Measurements from ENCODE around the gene OLR1. TPM values are rescaled to one million over a fixed set of nuclear protein-coding genes. Genes with fewer than 3 reads are reported as not detected.
"Not testable (repeated sequence)": the region's sequence is repeated elsewhere in the genome, so short reads cannot be mapped to it uniquely, and the experiment has no call there.

OLR1 gene
- total RNA-seq: 6.2 TPM
- long read RNA-seq, transcript OLR1-201 (6 exons, 2,462 nt): major isoform, 6 of 9 reads
- long read RNA-seq, partial matches to known transcripts: 0 of 9 reads
- long read RNA-seq, other reads (novel, unspliced or antisense): 3 of 9 reads

- no peak for DNase-seq (ENCODE audit: low spot score)
Measured at GRCh38 chr12:10171973-10172728, at the start of gene OLR1. Gene OLR1 (minus strand): TSS chr12:10172132. CDS start chr12:10172077, 55 bp downstream.

- DNase-seq (ENCODE audit: low spot score): no peak
Measured at GRCh38 chr12:10220398-10221077, 48.6 kb upstream of the OLR1 start.

DNA sequence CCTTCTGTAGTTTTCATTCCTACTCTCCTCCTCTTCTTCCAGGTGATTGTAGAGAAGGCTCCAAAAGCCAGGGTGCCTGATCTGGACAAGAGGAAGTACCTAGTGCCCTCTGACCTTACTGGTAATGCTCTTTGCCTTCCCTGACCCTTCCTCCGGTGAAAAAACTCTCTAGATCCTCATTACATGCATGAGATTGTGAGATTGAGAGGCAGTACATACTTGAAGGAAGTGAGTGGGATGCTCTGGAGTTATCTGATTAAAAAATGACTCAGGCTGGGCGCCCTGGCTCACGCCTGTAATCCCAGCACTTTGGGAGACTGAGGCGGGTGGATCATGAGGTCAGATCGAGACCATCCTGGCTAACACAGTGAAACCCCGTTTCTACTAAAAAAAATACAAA lies 46.1 kb upstream of the OLR1 start:
- no peak for DNase-seq (ENCODE audit: low spot score)

DNA sequence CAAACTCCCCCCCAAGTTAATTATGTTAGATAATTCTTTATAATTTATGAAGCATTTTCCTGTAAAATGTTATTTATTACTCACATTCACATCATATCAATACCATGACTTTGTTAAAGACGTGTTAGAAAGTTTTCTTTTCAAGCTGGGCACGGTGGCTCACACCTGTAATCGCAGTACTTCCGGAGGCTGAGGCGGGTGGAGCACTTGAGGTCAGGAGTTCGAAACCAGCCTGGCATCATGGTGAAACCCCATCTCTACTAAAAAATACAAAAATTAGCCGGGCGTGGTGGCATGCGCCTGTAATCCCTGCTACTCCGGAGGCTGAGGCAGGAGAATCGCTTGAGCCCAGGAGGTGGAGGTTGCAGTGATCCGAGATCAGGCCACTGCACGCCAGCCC lies 44.0 kb upstream of the OLR1 start:
- not testable (repeated sequence) for DNase-seq (ENCODE audit: low spot score)

GRCh38 chr12:10215436-10215835 lies 43.5 kb upstream of the OLR1 start:
- DNase-seq (ENCODE audit: low spot score): no peak

DNA sequence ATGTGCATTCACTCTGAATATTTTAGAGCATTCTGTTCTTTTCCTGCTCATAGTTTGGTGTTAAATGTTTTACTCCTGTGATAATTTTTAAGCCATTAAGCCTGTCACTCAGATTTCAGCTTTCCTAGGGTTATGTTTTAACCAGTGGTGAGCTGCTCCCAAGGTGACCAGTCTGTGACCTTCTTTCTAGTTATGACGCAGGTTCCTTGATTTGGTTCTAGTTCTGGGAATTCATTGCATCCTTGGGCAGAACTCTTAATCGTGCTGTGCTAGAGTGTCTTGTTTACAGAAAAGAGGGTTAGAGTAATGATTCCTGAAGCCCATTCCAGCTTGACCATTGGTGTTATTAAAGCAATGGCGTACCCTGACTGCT lies 42.9 kb upstream of the OLR1 start:
- DNase-seq (ENCODE audit: low spot score): no peak

DNA sequence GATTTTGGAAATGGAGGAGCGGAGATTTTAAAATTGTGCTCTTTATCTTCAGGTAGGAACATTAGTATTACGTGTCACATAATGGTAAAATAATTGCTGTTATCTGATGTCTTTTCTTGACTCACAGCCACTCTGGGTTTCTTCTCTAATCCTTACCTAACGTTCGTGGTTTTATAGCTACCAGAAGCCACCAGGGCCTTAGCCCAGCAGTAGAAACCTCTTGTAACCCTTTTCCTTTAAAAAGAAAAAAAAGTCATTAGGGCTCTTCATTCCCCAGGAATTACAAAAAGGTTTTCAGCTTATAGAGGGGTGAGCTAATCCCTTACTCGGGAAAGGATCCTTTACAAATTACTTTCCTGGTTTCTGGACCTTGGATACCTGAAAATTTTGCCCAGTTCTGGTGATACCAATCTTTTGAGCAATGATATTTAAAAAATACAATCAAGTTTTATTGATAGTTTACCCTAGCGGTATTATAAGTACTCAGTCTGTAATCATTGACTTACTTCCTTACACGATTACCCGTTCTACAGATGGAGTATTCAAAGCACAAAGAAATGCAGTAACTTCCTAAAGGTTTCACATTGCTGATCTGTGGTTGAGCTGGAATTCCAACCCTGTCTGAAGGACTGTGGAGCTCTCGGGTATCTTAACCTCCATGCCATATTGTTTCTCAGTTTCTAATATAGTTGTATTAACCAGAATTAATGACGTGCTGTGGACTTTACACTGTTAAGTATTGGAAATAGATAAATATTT lies 42.4 kb upstream of the OLR1 start:
- no peak for DNase-seq (ENCODE audit: low spot score)

DNA sequence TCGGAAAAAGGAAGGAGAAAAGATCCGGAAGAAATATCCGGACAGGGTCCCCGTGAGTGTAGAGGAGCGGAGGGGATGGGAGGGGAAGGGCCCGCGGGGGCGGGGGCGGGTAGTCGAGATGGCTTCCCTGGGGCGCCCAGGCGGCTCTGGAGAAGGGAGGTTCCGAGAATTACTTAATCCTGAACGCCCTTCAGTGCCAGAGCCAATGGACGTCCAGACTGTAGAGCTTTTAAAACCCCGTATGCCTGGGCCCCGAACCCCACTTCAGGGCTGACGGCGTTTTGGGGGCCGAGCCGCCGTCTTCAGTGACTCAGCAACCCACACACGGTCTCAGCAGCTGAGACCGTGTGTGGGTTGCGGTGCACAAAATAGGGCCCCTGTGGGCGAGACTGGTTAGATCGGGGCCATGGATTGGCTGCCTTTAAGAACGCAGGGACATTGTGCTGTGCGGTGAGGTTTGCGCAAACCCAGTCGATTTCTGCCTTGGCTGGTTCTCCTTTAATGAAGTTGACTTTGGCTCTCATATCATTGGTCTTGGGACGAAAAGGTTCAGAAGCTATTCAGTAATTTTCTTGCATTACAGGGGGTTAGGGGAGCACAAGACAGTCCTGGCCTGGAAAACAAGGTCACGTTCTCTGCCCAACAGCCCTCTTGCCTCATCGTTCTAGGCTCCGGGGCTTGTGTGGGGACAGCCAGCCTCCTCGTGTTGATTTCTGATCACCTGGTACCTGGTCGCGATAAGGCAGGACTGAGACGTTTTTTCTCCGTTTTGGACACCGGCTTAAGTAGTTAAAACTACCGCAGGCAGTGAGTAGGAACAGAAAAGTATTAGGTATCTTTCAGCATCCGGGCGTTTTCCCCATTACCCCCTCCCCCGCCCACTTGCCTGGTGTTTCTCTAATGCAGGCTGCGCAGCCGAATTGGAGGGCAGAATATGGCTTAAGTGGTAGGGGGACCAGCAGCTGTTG lies 41.5 kb upstream of the OLR1 start:
- peak; percentile 93 for DNase-seq (ENCODE audit: low spot score)

DNA sequence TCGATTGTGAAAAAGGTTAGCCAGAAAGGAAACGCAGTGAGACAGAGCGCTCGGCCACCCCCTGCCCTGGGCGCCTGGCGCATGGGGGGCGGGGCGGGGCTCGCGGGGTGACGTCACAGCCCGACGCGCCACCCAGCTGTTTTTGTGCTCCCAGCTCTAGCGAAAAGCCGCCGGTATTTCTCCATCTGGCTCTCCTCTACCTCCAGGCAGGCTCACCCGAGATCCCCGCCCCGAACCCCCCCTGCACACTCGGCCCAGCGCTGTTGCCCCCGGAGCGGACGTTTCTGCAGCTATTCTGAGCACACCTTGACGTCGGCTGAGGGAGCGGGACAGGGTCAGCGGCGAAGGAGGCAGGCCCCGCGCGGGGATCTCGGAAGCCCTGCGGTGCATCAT lies 40.8 kb upstream of the OLR1 start, which contains the start of gene GABARAPL1:
Gene GABARAPL1 (plus strand): TSS at position 139 of the 393 bp plus-strand sequence. CDS start 253 bp downstream, at position 392.
- peak; percentile 95 for DNase-seq (ENCODE audit: low spot score)

DNA sequence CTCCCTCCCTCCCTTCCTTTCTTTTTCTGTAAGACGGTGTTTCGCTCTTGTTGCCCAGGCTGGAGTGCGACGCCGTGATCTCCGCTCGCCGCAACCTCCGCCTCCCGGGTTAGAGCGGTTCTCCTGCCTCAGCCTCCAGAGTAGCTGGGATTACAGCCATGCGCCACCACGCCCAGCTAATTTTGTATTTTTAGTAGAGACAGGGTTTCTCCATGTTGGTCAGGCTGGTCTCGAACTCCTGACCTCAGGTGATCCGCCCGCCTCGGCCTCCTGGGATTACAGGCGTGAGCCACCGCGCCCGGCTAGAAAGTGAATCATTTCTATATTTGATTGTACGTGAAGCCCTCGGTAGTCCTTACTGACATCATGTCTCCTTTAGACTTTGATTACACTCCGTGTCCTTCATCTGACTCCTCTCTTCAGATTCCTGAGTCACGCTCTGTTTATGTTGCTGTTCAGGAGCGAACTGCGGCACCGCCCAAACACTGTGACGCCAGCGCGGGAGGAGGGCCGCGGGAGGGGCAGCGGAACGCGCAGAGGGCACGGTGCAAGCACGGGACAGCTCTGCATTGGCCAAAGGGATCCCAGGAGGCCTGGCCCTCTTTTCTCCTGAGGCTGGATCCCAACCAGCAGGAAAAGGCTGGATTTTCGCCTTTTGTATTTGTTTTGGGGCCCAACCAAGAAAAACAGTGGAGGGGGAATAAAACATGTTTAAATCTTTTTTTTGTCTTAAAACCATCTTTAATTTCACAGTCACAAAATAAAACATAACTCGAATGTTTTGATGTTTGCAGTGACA lies 40.2 kb upstream of the OLR1 start:
- DNase-seq (ENCODE audit: low spot score): peak; percentile 100

GRCh38 chr12:10211101-10211939 lies 39.4 kb upstream of the OLR1 start:
- no peak for DNase-seq (ENCODE audit: low spot score)

GRCh38 chr12:10210225-10210624 lies 38.3 kb upstream of the OLR1 start:
- no peak for DNase-seq (ENCODE audit: low spot score)

DNA sequence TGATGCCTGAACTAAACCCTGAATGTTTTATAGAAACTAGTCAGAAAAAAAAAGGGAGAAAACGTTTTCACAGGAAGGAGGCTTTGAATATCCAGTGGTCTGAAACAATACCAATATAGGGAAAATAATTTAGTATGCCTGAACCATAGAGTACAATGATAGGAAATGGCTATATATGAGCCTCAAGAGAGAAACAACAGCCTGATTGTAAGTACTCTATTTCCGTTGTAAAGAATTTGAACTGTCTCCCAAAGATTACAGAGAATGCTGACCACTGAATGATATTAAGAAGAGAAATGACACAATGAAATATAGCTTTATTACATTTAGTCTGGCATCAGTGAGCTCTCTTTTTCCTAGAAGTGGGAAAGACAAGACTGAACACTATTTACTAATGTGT lies 35.2 kb upstream of the OLR1 start:
- no peak for DNase-seq (ENCODE audit: low spot score)

DNA sequence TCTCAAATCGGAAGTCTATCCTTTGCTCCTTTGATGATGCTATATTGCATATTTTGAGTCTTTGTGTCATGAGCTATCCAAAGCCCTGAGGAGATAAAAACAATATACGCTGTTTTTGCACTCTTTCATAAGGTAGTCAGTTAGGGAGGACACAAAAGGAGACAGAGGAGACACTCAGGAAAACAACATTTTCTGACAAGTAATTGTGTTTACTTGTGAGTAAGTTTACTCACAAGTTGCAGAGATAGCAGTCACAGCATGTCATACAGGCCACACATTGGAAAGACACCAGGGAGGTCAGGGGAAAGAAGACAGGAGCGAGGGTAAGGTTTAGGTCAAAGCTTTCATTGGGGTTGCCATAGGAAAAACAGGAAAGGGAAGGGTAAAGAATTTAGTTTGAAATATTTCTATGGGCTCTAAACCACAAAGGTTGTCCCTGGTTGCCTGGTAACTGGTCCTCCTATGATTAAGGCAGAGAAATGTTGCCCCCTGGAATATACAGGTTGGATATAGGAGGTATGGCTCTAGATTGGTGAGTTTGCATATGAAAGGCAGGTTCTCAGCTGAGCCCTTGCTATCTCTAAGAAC lies 33.4 kb upstream of the OLR1 start:
- DNase-seq (ENCODE audit: low spot score): no peak

DNA sequence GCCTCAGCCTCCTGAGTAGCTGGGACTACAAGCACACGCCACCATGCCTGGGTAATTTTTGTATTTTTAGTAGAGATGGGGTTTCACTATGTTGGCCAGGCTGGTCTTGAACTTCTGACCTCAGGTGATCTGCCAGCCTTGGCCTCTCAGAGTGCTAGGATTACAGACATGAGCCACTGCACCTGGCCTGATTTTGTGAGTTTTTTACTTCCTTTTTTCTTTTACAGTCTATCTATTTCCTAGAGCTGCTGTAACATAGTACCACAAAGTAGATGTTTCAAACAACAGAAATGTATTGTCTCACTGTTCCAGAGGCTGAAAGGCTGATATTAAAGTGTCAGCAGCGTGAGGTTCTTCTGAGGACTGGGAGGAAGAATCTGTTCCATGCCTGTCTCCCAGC lies 32.6 kb upstream of the OLR1 start:
- not testable (repeated sequence) for DNase-seq (ENCODE audit: low spot score)

DNA sequence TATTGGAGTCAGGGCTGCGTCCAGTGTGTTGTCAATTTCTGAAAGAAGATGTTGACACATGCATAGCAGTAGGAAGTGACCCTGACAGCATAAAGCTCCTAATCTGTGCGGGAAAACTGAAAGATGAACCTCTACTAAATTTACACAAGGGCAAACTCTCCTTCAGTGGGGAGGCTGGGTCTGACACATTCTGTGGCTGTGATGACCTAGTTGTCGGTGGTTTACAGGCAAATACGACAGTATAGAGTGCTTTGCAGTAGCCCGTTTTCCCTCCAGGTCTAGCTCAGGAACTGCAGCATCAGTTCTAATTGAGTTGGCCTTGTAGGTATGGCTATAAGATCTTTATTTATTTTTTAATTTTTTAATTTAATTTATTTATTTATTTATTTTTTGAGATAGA lies 25.9 kb upstream of the OLR1 start:
- no peak for DNase-seq (ENCODE audit: low spot score)

GRCh38 chr12:10196210-10196609 lies 24.3 kb upstream of the OLR1 start:
- DNase-seq (ENCODE audit: low spot score): no peak

DNA sequence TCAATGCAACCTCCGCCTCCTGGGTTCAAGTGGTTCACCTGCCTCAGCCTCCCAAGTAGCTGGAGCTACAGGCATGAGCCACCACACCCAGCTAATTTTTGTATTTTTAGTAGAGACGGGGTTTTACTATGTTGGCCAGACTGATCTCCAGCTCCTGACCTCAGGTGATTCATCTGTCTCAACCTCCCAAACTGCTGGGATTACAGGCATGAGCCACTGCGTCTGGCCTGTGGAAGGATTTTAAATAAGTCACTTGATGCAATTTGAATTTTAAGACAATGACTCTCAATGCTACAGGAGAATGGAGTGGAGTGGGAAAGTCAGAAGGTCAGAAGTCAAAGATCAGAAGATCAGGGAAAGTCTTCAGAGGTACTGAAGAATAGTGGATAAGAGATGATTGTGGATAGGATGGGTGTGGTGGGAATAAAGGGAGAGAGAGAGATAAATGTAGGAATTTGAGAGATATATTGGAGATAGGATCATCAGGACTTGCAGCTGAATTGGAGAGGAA lies 22.3 kb upstream of the OLR1 start:
- DNase-seq (ENCODE audit: low spot score): no peak
